NCI-H1105 treated with DMSO at 0.1 percent for 48 hours (cell line): ENCODE measurements around the gene RXRA.
"Not testable (repeated sequence)": the region's sequence is repeated elsewhere in the genome, so short reads cannot be mapped to it uniquely, and the experiment has no call there.

Experiments used
- DNase-seq: peaks from one replicate; lab custom pipeline; 2025; lab: John Stamatoyannopoulos, UW

RXRA gene

DNA sequence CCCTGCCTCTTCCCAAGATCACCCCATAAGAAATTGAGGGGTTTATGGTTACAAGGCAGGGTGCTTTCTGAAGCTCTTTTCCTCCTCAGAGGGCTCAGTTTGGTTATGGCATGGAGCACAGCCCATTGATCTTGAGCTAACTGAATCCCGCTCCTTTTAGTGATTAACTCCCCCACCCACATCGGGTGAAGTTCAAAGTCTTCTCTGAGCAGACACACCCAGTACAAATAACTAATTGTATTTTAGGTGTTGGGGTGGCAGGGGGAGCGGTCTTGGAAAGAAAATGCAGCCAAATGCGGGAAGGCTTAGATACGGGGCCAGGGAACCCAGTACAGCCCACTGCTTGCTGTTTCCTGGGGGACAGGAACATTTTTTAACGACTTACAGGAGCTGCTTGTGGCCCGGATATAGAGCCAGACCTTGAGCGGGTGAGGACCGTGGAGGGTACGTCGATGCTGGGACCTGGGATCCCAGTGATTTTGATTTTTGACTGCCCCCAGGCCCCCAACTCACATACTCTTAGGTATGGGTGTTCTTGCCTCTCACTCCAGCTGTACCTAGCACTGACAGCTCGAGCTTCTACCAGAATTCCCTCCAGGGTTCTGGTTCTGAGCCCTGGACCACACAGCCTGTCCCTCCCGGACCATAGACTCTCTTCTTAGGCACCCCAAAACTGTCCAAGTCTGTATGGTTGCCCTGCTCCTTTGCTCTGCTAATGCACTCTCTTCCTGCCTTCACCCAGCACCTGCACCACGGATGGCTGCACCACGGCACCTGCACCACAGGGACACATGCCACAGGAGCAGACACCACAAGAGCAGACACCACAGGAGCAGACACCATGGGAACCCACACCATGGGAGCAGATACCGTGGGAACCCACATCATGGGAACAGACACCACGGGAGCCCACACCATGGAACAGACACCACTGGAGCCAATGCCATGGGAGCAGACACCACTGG, 18.3 kb upstream of the RXRA start:
- DNase-seq: no peak

DNA sequence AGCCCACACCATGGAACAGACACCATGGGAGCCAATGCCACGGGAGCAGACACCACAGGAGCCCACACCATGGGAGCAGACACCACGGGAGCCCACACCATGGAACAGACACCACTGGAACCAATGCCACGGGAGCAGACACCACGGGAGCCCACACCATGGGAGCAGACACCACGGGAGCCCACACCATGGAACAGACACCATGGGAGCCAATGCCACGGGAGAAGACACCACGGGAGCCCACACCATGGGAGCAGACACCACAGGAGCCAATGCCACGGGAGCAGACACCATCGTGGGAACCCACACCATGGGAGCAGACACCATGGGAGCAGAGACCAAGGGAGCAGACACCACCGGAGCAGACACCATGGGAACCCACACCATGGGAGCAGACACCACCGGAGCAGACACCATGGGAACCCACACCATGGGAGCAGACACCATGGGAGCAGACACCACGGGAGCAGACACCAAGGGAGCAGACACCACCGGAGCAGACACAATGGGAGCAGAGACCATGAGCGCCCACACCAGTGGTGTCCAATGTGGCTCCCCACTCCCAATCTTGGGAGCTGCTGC, 17.5 kb upstream of the RXRA start:
- DNase-seq: not testable (repeated sequence)

DNA sequence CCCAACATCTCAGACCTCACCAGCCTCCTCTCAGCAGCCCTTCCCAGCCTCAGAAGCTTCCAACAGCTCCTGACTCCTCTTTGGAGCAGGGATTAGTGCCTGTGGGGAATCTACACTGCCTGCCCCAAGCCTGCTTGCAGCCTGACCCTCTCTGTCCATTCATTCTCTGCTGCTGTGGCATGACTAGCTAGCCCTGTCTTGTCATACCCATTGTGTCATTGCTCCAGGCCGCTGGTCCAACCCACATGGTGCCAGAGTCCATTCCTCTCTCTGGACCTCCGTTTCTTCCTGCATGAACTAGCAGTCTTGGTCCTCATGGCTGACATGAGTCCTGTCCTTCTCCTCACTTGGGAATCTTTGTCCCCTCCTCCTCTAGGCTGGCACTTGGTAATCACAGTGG, 12.8 kb upstream of the RXRA start:
- no peak for DNase-seq

- no peak for DNase-seq
These were observed 12.0 kb upstream of the RXRA start for GRCh38 chr9:134314039-134314949.

GRCh38 chr9:134314950-134315715, 11.1 kb upstream of the RXRA start:
- DNase-seq: no peak

DNA sequence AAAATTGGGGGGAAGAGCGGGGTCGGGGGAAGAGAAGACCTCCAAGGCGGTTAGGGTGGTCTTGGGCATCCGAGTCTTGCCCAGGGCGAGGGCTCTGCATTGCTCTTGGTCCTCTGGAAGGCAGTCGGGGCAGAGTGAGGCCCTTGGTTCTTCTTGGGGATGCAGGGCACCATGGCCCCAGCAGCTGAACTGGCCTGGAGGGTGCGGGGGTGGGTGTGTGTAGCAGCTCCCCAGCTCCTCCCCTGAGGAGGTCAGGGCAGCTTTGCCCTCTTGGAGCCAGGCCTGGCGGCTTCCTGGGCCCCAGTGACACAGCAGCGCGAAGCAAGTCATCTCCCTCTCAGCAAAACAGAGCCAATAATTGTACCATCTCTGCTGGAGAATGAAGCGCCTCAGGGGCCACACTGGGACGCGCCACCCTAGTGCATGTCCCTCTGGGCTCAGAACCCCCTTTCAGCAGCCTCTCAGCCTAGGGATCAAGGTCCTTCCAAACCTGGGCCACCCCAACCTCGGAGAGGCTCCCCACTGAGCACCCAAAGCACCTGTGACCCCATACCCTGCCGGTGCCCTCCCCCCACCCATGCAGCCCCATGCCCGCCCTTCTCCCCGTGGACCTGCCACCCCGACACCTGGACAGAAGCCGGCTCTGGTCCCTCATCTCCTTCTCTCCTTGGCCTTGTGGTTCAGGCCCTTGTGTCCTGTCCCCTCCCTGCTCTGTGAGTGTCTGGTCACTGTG, 10.4 kb upstream of the RXRA start:
- DNase-seq: no peak

GRCh38 chr9:134316449-134317160, 9.7 kb upstream of the RXRA start:
- no peak for DNase-seq

DNA sequence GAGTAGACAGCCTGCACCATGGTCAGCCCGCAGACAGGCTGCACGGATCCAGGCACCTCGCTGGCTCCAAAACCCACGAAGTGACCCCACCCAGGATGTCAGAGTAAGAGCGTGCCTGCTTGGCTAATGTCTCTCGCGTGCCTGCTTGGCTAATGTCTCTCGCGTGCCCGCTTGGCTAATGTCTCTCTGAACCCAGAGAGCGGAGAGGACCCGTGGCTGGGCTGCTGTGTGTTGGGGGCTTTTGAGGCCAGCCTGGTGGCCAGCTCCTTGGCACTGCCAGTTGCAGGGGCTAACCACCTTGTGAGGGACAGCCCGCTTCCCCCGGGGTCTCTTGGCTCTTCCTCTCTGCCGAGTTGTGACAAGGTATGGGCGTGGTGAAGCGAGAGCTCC, 8.9 kb upstream of the RXRA start:
- no peak for DNase-seq

- DNase-seq: no peak
These were observed 8.4 kb upstream of the RXRA start for GRCh38 chr9:134317790-134318414.

GRCh38 chr9:134318481-134318891, 7.8 kb upstream of the RXRA start:
- DNase-seq: no peak

- no peak for DNase-seq
These were observed 7.3 kb upstream of the RXRA start for GRCh38 chr9:134318941-134319305.

- no peak for DNase-seq
These were observed 6.7 kb upstream of the RXRA start for GRCh38 chr9:134319306-134320125.

GRCh38 chr9:134320126-134320867, 6.0 kb upstream of the RXRA start:
- DNase-seq: no peak

DNA sequence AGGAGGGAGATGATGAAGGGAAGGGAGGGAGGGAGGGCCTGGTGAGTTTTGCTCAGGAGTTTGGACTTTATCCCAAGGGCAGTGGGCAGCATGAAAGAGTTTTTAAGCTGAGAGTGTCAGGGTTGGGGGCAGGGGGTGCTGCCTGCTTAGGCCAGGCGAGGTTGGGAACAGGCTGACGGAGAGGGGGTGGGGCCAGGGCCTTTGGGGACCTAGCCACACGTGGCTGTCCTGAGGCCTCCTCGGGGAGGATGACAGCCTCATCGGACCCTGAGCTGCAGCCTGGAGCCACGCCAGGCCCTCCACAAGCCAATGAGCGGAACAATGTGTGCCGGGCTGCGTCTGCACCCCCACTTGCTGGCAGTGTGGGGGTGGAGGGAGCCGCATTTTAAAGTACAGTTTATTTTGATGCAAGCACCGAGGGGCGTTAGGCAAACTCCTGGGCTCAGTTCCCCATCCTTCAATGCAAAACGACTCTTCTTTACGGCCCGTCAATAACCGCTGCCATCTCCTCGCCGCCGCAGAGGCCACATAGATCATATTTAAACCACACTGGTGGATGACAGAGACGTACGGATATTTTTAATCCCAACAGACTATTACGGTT, 5.3 kb upstream of the RXRA start:
- DNase-seq: peak; percentile 2

DNA sequence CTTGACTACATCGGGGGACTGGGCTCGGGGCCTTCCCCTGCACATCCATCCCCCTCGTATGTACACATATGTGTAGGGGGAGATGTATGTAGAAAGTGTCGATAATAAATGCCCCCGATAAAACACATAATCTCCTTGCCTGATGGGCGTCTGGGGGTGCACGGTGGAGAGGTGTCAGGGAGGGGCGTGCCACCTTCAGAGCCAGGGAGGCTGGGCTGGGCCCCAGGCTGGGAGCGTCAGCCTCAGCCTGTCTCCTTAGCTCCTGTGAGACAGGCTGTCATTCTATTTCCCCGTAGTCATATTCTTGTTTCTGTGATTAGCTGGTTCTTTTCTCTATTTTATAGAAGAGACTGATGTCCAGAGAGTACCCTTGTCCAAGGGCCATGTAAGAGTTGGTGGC, 4.7 kb upstream of the RXRA start:
- no peak for DNase-seq

GRCh38 chr9:134321946-134322741, 4.1 kb upstream of the RXRA start:
- no peak for DNase-seq

DNA sequence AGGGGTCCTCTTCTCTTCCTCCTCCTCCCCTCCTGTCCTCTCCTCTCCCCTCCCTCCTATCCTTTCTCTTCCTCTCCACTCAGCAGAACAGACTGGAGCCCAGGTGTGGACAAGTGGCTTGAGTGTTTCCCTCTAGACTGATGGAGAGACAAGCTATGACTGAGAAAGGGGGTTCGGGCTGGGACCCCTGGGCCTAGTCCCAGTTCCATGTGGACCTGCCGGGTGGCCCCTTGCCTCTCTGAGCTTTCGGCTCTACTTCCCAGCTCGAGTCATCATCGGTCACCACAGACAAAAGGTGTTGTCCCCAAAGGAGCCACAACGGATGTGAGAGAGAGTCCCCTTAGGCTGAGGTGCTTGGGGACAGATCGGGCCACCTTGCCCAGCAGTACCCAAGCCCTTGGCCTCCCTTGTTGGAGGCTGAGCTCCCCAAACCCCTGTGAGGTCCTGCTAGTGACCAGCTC, 3.4 kb upstream of the RXRA start:
- DNase-seq: no peak
